Muscle of back (tissue), 11 donors: Measurements from ENCODE around the gene OPN3. TPM values are rescaled to one million over a fixed set of nuclear protein-coding genes. Genes with fewer than 3 reads are reported as not detected.

ENCODE experiments used
- DNase-seq, 3 donors: peaks; one replicate each; pipeline versions ENCODE4 v3.0.0 to v3.0.0-alpha.2; 2013
- polyA plus RNA-seq, 10 donors: library from polyadenylated mRNA; unstranded; fragments of 120-200 nt; gene quantifications; one replicate each; pipeline ENCODE4 v1.2.1, GENCODE V29; 2013; ENCODE audit not compliant: insufficient read length in 10 of 10

OPN3 gene
- polyA plus RNA-seq, 10 donors, result 15.8 to 27.9 (median 18.6) TPM

- no peak for DNase-seq
These were observed 48.4 kb downstream of the OPN3 start for GRCh38 chr1:241591736-241592135.

- no peak for DNase-seq
These were observed 48.9 kb downstream of the OPN3 start for GRCh38 chr1:241591317-241591716.

- no peak for DNase-seq
These were observed 49.5 kb downstream of the OPN3 start for GRCh38 chr1:241590719-241591118.

DNA sequence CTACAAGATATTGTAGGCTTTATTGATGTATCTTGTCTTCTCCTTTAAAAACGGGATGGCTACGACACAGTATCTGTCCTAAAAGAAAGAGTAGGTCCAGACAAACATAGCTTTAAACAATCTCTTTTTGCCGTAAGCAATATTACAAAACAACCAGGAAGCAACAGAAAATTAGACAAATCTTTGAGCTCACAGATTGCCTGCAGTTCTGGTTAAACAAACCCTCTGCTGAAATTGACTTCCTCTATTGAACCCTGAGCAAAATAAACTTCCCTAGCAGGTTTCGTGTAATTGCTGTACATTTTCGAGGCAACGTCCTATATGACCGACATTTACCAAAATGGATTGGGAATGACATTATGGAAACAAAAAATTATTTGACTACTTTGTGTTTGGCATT is 50.6 kb downstream of the OPN3 start:
- no peak for DNase-seq

DNA sequence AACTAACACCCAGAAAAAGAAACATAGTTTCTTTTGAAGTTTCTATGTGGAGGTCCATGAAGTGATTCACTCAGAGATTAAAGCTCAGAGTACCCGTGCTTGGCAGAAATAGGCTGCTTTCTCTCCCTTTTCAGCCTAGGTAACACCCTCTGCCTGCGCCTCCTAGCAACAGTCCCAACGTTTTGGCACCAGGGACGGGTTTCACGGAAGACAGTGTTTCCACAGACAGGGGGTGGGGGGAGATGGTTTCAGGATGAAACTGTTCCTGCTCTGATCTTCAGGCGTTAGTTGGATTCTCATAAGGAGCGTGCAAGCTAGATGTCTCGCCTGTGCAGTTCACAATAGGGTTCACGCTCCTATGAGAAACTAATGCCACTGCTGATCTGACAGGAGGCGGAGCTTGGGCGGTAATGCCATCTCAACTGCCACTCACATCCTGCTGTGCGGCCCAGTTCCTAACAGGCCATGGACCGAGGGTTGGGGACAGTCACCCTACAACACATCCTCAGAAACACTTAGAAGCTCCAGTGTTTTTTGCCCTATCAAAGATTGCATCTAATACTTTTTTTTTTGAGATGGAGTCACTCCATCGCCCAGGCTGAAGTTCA is 53.2 kb downstream of the OPN3 start:
- DNase-seq, result no peak

DNA sequence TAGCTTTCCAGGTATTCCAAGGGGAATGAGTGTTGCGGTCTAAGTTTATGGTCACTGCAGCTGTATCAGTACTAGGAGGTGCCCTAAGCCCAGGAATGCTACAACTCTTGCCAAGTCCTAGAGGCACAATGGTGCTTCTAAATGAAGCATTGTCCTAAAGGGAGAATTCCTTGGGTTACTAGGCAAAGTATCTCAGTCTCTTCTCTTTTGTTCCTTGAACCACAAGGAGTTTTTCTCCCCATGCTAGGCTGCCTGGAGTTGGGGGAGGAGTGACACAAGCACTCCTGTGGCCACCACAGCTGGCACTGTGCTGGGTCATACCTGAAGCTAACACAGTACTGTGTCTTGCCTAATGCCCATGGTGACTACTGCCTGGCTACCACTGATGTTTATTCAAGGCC is 57.2 kb downstream of the OPN3 start:
- DNase-seq, result no peak

GRCh38 chr1:241579434-241579833 is 60.7 kb downstream of the OPN3 start:
- no peak for DNase-seq

DNA sequence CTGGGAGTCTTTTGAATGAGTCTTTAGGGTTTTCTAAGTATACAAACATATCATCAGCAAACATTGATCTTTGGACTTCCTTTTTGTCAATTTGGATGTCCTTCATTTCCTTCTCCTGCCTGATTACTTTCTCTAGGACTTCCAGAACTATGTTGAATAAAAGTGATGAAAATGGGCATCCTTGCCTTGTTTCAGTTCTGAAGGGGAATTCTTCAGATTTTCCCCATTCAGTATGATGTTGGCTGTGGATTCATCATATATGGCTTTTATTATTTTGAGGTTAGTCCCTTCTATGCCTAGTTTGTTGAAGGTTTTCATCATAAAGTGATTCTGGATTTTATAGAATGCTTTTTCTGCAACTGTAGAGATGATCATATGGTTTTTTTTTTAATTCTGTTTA is 66.0 kb downstream of the OPN3 start:
- no peak for DNase-seq

DNA sequence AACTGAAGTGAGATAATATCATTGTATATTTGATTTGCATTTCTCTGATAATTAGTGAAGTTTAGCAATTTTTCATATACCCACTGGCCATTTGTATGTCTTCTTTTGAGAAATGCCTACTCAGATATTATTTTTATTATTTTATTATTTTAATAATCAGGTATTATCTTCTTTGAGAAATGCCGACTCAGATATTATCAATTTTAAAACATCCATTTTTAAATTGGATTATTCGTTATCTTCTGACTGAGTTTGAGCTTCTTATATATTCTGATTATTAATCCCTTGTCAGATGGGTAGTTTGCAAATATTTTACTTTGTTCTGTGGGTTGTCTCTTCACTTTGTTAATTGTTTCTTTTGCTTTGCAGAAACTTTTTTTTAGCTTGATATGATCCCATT is 70.3 kb downstream of the OPN3 start:
- DNase-seq, result no peak

DNA sequence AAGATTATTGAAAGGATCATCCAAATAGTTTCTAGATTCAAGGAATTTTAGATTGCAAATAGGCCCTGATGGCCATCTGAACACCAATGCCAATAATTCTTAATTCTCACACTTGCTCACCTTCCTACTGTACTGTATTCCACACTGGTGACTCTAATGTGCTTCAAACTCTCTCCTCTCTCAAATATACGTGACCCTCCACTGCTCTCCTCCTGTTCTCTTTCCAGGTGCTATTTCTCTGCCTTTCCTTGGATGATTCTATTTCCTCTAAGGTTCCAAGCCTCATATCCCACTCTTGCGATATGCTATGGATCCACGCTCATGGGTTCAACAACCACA is 79.4 kb downstream of the OPN3 start:
- DNase-seq, result no peak

- DNase-seq, result no peak
These were observed 79.9 kb downstream of the OPN3 start for GRCh38 chr1:241560146-241560848.

GRCh38 chr1:241557551-241558193 is 82.5 kb downstream of the OPN3 start:
- no peak for DNase-seq

DNA sequence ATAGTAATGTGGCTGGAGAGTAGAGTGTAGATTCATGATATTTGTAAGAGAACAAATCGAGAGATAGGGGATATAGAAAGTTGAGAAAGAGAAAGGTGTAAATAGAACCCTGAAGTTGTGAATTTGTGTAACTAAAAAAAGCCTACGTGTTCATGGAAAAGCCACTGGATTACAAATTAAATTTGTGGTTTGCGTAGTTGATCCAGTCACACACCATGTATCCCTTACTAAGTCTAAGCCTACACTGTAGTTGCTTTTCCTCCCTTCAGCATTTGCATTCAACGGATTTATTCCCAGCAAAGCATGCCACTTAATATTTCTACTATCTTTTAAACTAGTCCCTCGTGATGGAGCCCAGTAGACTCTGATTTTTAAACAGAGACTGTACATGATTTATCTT is 83.1 kb downstream of the OPN3 start:
- no peak for DNase-seq

DNA sequence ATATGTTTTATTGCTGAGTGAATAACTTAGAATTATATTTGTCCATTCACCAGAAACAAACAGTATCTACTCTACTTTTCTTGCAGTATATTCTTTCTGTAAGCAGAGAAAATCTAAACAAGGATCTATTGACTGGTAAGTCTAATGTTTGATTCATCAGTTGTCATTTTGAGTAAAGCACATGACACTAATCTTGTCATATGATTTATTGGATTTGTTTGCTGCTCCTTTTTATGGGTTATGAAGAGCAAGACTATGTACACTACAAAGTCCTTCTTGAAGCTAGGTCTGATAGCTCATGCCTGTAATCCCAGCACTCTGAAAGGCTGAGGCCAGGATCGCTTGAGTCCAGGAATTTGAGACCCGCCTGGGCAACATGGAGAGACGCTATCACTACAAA is 84.6 kb downstream of the OPN3 start:
- DNase-seq, result no peak

DNA sequence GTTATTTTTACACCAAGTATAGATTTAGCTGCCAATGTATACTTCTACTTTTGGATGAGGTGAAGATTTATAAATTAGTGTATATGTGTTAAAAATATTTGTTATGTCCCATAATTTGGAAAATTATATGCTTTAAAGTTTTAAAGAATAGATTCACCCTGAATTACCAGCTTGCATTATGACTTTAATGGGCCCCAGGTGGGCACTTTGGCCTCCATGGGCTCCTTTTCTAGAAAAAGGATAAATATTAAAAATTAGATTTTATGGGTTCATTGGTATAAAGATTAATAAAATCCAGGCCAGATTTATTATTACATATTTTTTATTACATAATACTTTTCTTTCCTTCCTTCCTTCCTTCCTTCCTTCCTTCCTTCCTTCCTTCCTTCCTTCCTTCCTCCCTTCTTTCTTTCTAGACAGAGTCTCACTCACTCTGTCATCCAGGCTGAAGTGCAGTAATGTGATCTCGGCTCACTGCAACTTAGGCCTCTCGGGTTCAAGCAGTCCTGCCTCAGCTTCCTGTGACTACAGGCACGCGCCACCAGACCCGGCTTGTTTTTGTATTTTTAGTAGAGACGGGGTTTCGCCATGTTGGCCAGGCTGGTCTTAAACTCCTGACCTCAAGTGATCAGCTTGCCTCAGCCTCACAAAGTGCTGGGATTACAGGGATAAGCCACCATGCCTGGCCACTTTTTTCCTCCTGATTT is 86.1 kb downstream of the OPN3 start:
- no peak for DNase-seq

DNA sequence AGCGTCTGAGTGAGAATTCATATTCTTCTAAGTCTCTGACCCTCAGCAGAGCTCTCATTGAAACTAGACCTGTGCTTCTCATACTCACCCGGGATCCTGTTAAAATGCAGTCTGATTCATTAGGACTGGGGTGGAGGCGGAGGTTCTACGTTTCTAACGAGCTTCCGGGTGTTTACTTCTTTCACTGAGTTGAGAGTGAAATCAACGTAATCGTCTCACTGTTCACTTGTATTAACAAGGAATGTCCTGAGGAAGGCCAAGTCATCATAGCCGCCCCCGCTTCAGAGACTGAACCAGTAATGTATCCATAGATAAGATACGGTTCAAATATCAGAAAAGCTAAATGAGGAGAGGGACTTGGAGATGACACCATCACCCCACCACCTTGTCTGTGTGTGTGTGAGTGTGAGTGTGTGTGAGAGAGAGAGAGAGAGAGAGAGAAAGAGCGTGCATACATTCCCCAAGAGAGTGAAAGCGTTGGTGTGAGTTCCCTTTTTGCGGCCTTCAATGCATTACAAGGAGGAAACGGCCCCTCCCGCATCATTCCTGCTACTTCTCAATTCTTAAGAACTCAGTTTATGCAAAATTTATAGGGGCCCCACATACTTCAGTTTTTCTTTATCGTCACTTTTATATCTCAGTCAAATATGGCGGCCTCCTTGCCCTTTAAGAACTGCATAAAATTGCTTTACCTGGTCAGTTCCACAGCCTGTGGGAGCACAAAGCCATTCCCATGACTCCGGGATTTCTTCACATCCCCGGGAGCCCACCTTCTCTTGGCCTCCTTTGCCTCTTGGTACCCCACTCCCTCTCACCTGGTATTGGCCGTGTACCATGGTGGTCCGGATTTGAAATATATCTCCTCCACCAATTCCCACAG is 88.2 kb downstream of the OPN3 start:
- peak in 2 of 3 donors; percentile 21 to 30 for DNase-seq

- DNase-seq, result no peak
These were observed 89.9 kb downstream of the OPN3 start for GRCh38 chr1:241550318-241550717.

GRCh38 chr1:241548008-241548407 is 92.2 kb downstream of the OPN3 start:
- DNase-seq, result no peak
